Gastroesophageal sphincter (tissue), 3 donors: ENCODE measurements around the gene PAEP.

Experiments
- EP300 ChIP-seq: sonication (generic); formaldehyde crosslinking; IDR thresholded peaks from one replicate; pipeline ENCODE4 v1.6.1; 2017; ENCODE audit warnings: antibody characterized with exemption, mild to moderate bottlenecking
- TF ChIP-seq, protein P1 (sequence below), 4 experiments: fragments of 200-600 bp in 2 of 4; fragments of 450-650 bp in 2 of 4; sonication (generic) in 1 of 4; IDR thresholded peaks; one replicate each; pipeline ENCODE4 v1.5.1; 2017 to 2019; ENCODE audit warnings: antibody characterized with exemption in 4 of 4, mild to moderate bottlenecking in 2 of 4, moderate library complexity in 2 of 4

DNA sequence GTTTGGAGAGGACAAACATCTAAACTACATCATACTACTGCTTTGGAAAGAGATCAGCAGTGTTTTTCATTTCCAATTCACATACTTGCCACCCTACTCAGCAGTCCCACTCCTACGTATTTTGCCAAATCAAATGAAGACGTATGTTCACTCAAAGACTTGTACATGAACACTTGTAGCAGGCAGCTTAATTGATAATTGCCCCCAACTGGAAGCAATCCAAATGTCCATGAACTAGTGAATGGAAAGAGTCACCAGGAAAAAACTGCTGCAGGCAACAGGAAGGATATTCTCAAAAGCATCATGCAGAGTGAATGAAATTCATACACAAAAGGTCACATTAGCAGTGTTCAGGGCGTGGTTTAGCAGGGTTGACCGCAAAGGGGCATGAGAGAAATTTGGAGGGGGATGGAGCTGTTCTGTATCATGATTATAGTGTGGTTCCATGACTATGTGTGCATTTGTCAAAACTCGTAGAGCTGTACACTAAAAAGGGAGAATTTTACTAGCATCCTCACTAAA lies 38.8 kb downstream of the PAEP start:
- TF ChIP-seq, protein P1, sequence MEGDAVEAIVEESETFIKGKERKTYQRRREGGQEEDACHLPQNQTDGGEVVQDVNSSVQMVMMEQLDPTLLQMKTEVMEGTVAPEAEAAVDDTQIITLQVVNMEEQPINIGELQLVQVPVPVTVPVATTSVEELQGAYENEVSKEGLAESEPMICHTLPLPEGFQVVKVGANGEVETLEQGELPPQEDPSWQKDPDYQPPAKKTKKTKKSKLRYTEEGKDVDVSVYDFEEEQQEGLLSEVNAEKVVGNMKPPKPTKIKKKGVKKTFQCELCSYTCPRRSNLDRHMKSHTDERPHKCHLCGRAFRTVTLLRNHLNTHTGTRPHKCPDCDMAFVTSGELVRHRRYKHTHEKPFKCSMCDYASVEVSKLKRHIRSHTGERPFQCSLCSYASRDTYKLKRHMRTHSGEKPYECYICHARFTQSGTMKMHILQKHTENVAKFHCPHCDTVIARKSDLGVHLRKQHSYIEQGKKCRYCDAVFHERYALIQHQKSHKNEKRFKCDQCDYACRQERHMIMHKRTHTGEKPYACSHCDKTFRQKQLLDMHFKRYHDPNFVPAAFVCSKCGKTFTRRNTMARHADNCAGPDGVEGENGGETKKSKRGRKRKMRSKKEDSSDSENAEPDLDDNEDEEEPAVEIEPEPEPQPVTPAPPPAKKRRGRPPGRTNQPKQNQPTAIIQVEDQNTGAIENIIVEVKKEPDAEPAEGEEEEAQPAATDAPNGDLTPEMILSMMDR (IDR thresholded peaks at IDR 0.05) = no peak
- TF ChIP-seq EP300 = no peak
